ENCODE results near the gene FRMD4B.
"Not testable (repeated sequence)": the region's sequence is repeated elsewhere in the genome, so short reads cannot be mapped to it uniquely, and the experiment has no call there.

FRMD4B gene

GRCh38 chr3:69282181-69282580 lies 103.7 kb downstream of the FRMD4B start:
- Histone ChIP-seq H3K4me3 (ENCODE audit: low read depth, low read length, poor library complexity, severe bottlenecking) (no peak overlapping the region), H3K27me3 (ENCODE audit: insufficient read depth, low read length) (no peaks in the 10 kb centered on the region), H2AFZ (ENCODE audit: low read length) (no peak overlapping the region), H3K4me1 (ENCODE audit: insufficient read depth, low read length, severe bottlenecking) (no peaks in the 10 kb centered on the region), H3K4me2 (ENCODE audit: low read length) (no peak overlapping the region), H3K27ac (ENCODE audit: low read depth, low read length, poor library complexity, severe bottlenecking) (no peak overlapping the region), H3K36me3 (ENCODE audit: insufficient read depth, low read length) (no peaks in the 10 kb centered on the region), H3K9ac (ENCODE audit: low read length) (no peak overlapping the region), H3K79me2 (ENCODE audit: insufficient read depth, low read length) (no peaks in the 10 kb centered on the region), H4K20me1 (ENCODE audit: insufficient read depth, low read length) (no peaks in the 10 kb centered on the region), H3K9me3 (ENCODE audit: low read length) (no peaks in the 10 kb centered on the region), H3K9me2 (ENCODE audit: low read depth, low read length) (no peaks in the 10 kb centered on the region), H3F3A (ENCODE audit: insufficient read depth, low read length) (no peaks in the 10 kb centered on the region)
- no peak for TF ChIP-seq EZH2 (IDR thresholded peaks at IDR 0.05; ENCODE audit: borderline replicate concordance, low read length)
- no peak for TF ChIP-seq CTCF (IDR thresholded peaks at IDR 0.05; ENCODE audit: low read length)

- not testable (repeated sequence) for H3F3A ChIP-seq (ENCODE audit: insufficient read depth, low read length); H3K36me3 ChIP-seq (ENCODE audit: insufficient read depth, low read length); H3K79me2 ChIP-seq (ENCODE audit: insufficient read depth, low read length); H3K27ac ChIP-seq (ENCODE audit: low read depth, low read length, poor library complexity, severe bottlenecking); H4K20me1 ChIP-seq (ENCODE audit: insufficient read depth, low read length); H3K9ac ChIP-seq (ENCODE audit: low read length); H3K4me1 ChIP-seq (ENCODE audit: insufficient read depth, low read length, severe bottlenecking); H2AFZ ChIP-seq (ENCODE audit: low read length); H3K4me3 ChIP-seq (ENCODE audit: low read depth, low read length, poor library complexity, severe bottlenecking); H3K9me3 ChIP-seq (ENCODE audit: low read length); H3K4me2 ChIP-seq (ENCODE audit: low read length); H3K9me2 ChIP-seq (ENCODE audit: low read depth, low read length); H3K27me3 ChIP-seq (ENCODE audit: insufficient read depth, low read length)
These were observed 108.5 kb downstream of the FRMD4B start for GRCh38 chr3:69277403-69277802.

- no peaks in the 10 kb centered on the region for H3K36me3 ChIP-seq (ENCODE audit: insufficient read depth, low read length)
- no peak overlapping the region for H2AFZ ChIP-seq (ENCODE audit: low read length)
- no peaks in the 10 kb centered on the region for H3K9me3 ChIP-seq (ENCODE audit: low read length)
- H3F3A ChIP-seq (ENCODE audit: insufficient read depth, low read length) = no peaks in the 10 kb centered on the region
- no peaks in the 10 kb centered on the region for H4K20me1 ChIP-seq (ENCODE audit: insufficient read depth, low read length)
- H3K4me2 ChIP-seq (ENCODE audit: low read length) = no peak overlapping the region
- no peak overlapping the region for H3K4me3 ChIP-seq (ENCODE audit: low read depth, low read length, poor library complexity, severe bottlenecking)
- H3K79me2 ChIP-seq (ENCODE audit: insufficient read depth, low read length) = no peaks in the 10 kb centered on the region
- H3K9ac ChIP-seq (ENCODE audit: low read length) = no peak overlapping the region
- H3K4me1 ChIP-seq (ENCODE audit: insufficient read depth, low read length, severe bottlenecking) = no peaks in the 10 kb centered on the region
- TF ChIP-seq CTCF (IDR thresholded peaks at IDR 0.05; ENCODE audit: low read length) = no peak
- TF ChIP-seq EZH2 (IDR thresholded peaks at IDR 0.05; ENCODE audit: borderline replicate concordance, low read length) = no peak
- no peaks in the 10 kb centered on the region for H3K27me3 ChIP-seq (ENCODE audit: insufficient read depth, low read length)
- no peaks in the 10 kb centered on the region for H3K9me2 ChIP-seq (ENCODE audit: low read depth, low read length)
- H3K27ac ChIP-seq (ENCODE audit: low read depth, low read length, poor library complexity, severe bottlenecking) = no peak overlapping the region
These were observed 109.0 kb downstream of the FRMD4B start for GRCh38 chr3:69276884-69277283.

GRCh38 chr3:69276191-69276590 lies 109.7 kb downstream of the FRMD4B start:
- H4K20me1 ChIP-seq (ENCODE audit: insufficient read depth, low read length); H3K4me3 ChIP-seq (ENCODE audit: low read depth, low read length, poor library complexity, severe bottlenecking); H2AFZ ChIP-seq (ENCODE audit: low read length); H3K4me1 ChIP-seq (ENCODE audit: insufficient read depth, low read length, severe bottlenecking); H3K36me3 ChIP-seq (ENCODE audit: insufficient read depth, low read length); H3K9ac ChIP-seq (ENCODE audit: low read length); H3K27me3 ChIP-seq (ENCODE audit: insufficient read depth, low read length); H3K9me3 ChIP-seq (ENCODE audit: low read length); H3K27ac ChIP-seq (ENCODE audit: low read depth, low read length, poor library complexity, severe bottlenecking); H3F3A ChIP-seq (ENCODE audit: insufficient read depth, low read length); H3K79me2 ChIP-seq (ENCODE audit: insufficient read depth, low read length); H3K9me2 ChIP-seq (ENCODE audit: low read depth, low read length); H3K4me2 ChIP-seq (ENCODE audit: low read length): not testable (repeated sequence)

Measured in OCI-LY1 (cell line).